BJ (cell line): Measurements from ENCODE around the gene ATP5PF. TPM values are rescaled to one million over a fixed set of nuclear protein-coding genes. Genes with fewer than 3 reads are reported as not detected.
"Not testable (repeated sequence)": the region's sequence is repeated elsewhere in the genome, so short reads cannot be mapped to it uniquely, and the experiment has no call there.

Experiments
- CTCF ChIA-PET: fragments of 350-600 bp; formaldehyde crosslinking; extraction: SDS; loops from one replicate; lab custom pipeline; 2021; ENCODE audit warnings: antibody characterized with exemption, inconsistent platforms; lab: Yijun Ruan, JAX
- POLR2A ChIA-PET: fragments of 300-600 bp; sonication (Branson Sonifier 250); formaldehyde crosslinking; extraction: SDS; loops from one replicate; lab custom pipeline; 2021; ENCODE audit warnings: antibody characterized with exemption; lab: Charles Lee
- DNase-seq: peaks from one replicate; pipeline ENCODE4 v3.0.0-alpha.2; 2011; ENCODE audit warnings: low read depth
- H3K27me3 ChIP-seq: 2 replicates; pipeline ENCODE4 v1.6.0; 2011; ENCODE audit warnings: low read length; ENCODE audit not compliant: control insufficient read depth, insufficient read depth
- H3K36me3 ChIP-seq: 2 replicates; pipeline ENCODE4 v1.5.1; 2011; ENCODE audit warnings: low read length; ENCODE audit not compliant: control insufficient read depth, insufficient read depth
- H3K4me3 ChIP-seq: 2 replicates; pipeline ENCODE4 v1.5.1; 2011; ENCODE audit warnings: low read depth, mild to moderate bottlenecking, control low read depth, low read length
- CTCF ChIP-seq: IDR thresholded peaks from 2 replicates; pipeline ENCODE4 v1.5.1; 2011; ENCODE audit warnings: low read depth, mild to moderate bottlenecking, control low read depth, inconsistent platforms, low read length, moderate library complexity; ENCODE audit not compliant: insufficient read depth
- polyA plus RNA-seq: library from polyadenylated mRNA; depleted of rRNA; stranded (reverse); fragments of >200 nt; gene quantifications from 2 replicates; pipeline ENCODE4 v1.2.3, GENCODE V29; 2011

Gene ATP5PF
- polyA plus RNA-seq, 1 experiment = 52.8 TPM

DNA sequence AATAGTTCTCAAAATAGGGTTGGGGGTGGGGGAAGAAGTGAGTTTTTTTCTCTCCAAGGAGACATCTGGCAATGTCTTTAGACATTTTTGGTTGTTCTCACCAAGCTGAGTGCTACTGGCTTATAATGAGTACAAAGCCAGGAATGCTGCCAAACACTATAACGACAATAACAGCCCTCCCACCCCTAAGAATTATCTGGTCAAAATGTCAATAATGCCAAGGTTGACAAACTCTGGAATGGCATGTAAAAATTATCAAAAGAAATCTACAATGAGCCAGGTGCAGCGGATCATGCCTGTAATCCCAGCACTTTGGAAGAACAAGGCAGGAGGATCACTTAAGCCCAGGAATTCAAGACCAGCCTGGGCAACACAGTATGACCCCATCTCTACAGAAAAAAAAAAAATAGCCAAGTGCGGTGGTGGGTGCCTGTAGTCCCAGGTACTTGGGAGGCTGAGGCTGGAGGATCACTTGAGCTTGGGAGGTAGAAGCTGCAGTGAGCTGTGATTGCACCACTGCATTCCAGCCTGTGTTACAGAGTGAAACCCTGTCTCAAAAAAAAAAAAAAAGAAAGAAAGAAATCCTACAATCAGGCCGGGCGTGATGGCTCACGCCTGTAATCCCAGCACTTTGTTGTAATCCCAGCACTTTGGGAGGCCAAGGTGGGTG, 2.5 kb downstream of the ATP5PF start:
- CTCF ChIA-PET = no interaction called here
- no peaks in the 10 kb centered on the region for H3K27me3 ChIP-seq
- DNase-seq = no peak
- H3K36me3 ChIP-seq = peaks cover 7% of the 10 kb centered on the region
- no peak overlapping the region for H3K4me3 ChIP-seq
- no peak for TF ChIP-seq CTCF
- POLR2A ChIA-PET = no interaction called here

DNA sequence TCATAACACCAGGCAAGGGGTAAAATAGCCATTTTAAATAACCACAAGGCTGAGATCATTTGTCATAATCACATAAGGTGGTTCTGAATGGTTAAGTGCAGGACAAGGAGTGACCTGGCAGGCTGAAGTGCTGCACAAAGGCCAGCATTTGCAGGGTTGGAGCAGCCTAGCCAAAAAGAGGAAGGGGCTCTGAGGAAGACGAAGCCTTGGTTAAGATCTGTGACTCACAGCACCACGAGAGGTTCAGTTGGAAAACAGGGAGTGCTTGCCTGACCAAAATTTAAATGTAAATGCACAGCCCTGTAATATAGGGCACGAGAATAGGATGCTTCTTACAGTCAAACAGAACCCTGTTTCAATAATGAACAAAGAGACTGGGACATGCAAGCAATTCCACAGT, 12.1 kb downstream of the ATP5PF start:
- TF ChIP-seq CTCF = no peak
- POLR2A ChIA-PET = no interaction called here
- peaks cover 11% of the 10 kb centered on the region for H3K36me3 ChIP-seq

DNA sequence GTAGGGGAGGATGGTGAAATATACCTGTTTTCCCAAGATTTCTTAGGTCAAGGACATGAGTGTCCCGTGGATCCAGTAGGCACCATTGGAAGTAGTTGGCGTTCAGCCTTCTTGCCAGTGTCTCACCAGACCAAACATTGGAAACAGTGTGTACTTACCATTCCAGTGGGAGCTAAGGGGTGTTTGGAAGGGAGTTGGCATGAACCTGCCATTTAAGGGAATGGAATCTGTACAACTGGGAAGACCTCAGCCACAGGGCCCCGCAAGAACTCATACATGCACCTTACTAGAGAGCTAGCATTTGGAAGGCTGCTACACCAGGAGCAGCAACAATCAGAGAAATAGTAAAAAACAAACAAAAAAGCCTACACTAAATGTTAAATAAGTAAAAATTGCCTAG, 12.7 kb downstream of the ATP5PF start:
- POLR2A ChIA-PET = no interaction called here
- peaks cover 10% of the 10 kb centered on the region for H3K36me3 ChIP-seq
- CTCF ChIA-PET = interaction anchor here (0.7 kb wide), 1 partner anchor 14 kb away, joined by 4 read pairs; no protein-coding TSS in a partner anchor

More for the DNA sequence above, 12.1 kb downstream of the ATP5PF start:
- H3K27me3 ChIP-seq = no peaks in the 10 kb centered on the region
- CTCF ChIA-PET = interaction anchor here (1.7 kb wide), 1 partner anchor 14 kb away, joined by 5 read pairs; no protein-coding TSS in a partner anchor
- H3K4me3 ChIP-seq = no peak overlapping the region
- no peak for DNase-seq

DNA sequence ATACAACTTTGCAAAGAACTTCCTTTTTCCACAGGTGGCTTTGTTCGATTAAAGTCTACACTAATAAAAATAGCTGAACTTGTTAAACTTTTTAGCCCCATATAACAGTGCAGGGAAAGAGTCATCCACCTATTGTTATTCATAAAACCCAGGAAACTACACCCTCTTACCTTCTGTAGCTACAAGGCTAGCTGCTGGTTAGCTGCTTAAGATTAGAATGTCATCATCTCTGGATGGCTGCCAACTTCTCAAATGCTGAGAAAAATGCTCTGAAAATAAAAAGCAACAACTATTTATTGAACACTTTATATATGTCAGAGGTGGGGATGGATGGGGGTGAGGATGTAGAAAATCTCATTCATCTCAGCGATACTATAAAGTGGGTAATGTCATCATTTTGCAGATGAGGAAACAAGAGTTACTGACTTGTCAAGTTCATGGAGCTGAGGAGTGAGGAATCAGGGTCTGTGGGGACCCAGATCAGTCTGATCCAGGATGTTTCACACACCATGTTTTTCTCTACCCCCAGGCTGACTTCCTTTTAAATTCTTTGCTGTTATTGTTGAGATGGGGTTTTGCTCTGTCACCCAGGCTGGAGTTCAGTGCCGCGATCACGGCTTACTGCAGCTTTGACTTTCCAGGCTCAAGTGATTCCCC, 17.1 kb downstream of the ATP5PF start:
- TF ChIP-seq CTCF = no peak
- Histone ChIP-seq H3K4me3 (no peak overlapping the region), H3K27me3 (no peaks in the 10 kb centered on the region), H3K36me3 (peaks cover 7% of the 10 kb centered on the region)
- DNase-seq = no peak
- CTCF ChIA-PET = interaction anchor here (1.3 to 2.0 kb wide), 2 partner anchors 9 to 109 kb away, joined by 3 to 13 read pairs; no protein-coding TSS in a partner anchor
- POLR2A ChIA-PET = no interaction called here

More for the DNA sequence above, 12.7 kb downstream of the ATP5PF start:
- no peak for TF ChIP-seq CTCF
- Histone ChIP-seq H3K27me3 (no peaks in the 10 kb centered on the region), H3K4me3 (no peak overlapping the region)
- no peak for DNase-seq

- POLR2A ChIA-PET, DNase-seq, H3K4me3 ChIP-seq, H3K36me3 ChIP-seq, H3K27me3 ChIP-seq: not testable (repeated sequence)
- CTCF ChIA-PET = interaction anchor here (5.2 kb wide), 1 partner anchor 106 kb away, joined by 33 read pairs; no protein-coding TSS in a partner anchor
Observed at GRCh38 chr21:25714066-25714465, 20.6 kb downstream of the ATP5PF start.
